ENCODE results near the gene SLC35F3. TPM values are rescaled to one million over a fixed set of nuclear protein-coding genes. Genes with fewer than 3 reads are reported as not detected.

Gene SLC35F3
- total RNA-seq, 1 experiment from 2014 or later = 22.7 TPM

- intact Hi-C loops (cut with micrococcal nuclease; ENCODE audit: unreplicated experiment) = no loop called here
- Histone ChIP-seq H3K36me3 (ENCODE audit: insufficient read depth, low read length, poor library complexity, severe bottlenecking) (no peaks in the 10 kb centered on the region), H3K27me3 (replicated peaks; ENCODE audit: insufficient read depth, low read depth, low read length, poor library complexity) (no peaks in the 10 kb centered on the region), H3K4me3 (ENCODE audit: low read depth, low read length, poor library complexity, severe bottlenecking) (no peak overlapping the region), H3K4me1 (ENCODE audit: insufficient read depth, low read length, poor library complexity, severe bottlenecking) (peaks cover 18% of the 10 kb centered on the region), H3K9me3 (ENCODE audit: low read depth, low read length, poor library complexity, severe bottlenecking) (peaks cover 16% of the 10 kb centered on the region), H3K27ac (ENCODE audit: low read depth, low read length, poor library complexity, severe bottlenecking) (peak overlapping the region; percentile 10)
- POLR2A ChIA-PET (ENCODE audit: low non-redundant PET) = no interaction called here
- no TSS peak for BruUV-seq (replicated peaks)
- CTCF ChIA-PET = no interaction called here
- peak; percentile 64 for DNase-seq (ENCODE audit: low spot score)
- TF ChIP-seq CTCF (conservative IDR thresholded peaks at IDR 0.05; ENCODE audit: low read depth, low read length) (no peak), EZH2 (IDR thresholded peaks at IDR 0.05; ENCODE audit: borderline replicate concordance, low read depth, low read length, poor library complexity, severe bottlenecking) (no peak)
Observed at GRCh38 chr1:234288946-234289345, 384.5 kb downstream of the SLC35F3 start.

DNA sequence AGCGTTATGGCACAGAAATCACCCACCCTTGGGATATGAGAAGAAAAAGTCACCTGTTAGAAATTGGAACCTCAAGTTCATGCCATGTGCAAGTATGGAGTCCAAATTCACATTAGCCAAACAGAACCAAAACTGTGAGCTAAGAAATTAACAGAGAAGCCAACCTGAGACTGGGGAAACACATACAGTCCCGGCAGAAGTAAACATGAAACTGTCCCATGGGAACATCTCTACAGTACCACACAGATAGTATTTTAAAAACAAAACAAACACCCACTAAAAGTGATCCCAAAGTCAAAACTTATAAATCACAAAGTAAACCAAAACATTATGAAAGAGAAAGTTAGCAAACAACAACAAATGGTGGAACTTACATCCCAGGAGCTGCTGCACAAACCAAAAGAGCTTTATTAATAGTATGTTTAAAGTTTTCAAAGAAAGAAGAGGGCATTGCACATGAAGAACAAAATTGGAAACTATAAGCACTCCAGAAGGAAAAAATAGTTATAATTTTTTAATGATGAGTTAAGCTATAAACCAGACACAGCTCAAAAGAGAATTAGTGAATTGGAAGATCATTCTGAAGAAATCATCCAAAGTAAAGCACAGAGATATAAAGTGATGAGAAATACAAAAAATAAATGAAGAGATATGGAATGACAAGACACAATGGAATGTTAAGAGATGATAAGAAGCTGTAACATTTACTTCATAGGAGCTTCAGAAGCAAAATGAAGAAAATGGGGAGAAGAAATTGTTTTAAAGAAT is 385.2 kb downstream of the SLC35F3 start:
- Histone ChIP-seq H3K36me3 (ENCODE audit: insufficient read depth, low read length, poor library complexity, severe bottlenecking) (no peaks in the 10 kb centered on the region), H3K27me3 (replicated peaks; ENCODE audit: insufficient read depth, low read depth, low read length, poor library complexity) (no peaks in the 10 kb centered on the region), H3K4me3 (ENCODE audit: low read depth, low read length, poor library complexity, severe bottlenecking) (no peak overlapping the region), H3K27ac (ENCODE audit: low read depth, low read length, poor library complexity, severe bottlenecking) (peak overlapping the region; percentile 10), H3K9me3 (ENCODE audit: low read depth, low read length, poor library complexity, severe bottlenecking) (peaks cover 16% of the 10 kb centered on the region), H3K4me1 (ENCODE audit: insufficient read depth, low read length, poor library complexity, severe bottlenecking) (peaks cover 22% of the 10 kb centered on the region)
- BruUV-seq (replicated peaks) = TSS peak; percentile 7
- no peak for TF ChIP-seq EZH2 (IDR thresholded peaks at IDR 0.05; ENCODE audit: borderline replicate concordance, low read depth, low read length, poor library complexity, severe bottlenecking)
- TF ChIP-seq CTCF (conservative IDR thresholded peaks at IDR 0.05; ENCODE audit: low read depth, low read length) = no peak
- CTCF ChIA-PET = no interaction called here
- no peak for DNase-seq (ENCODE audit: low spot score)
- intact Hi-C loops (cut with micrococcal nuclease; ENCODE audit: unreplicated experiment) = no loop called here
- POLR2A ChIA-PET (ENCODE audit: low non-redundant PET) = no interaction called here

GRCh38 chr1:234292011-234292410 is 387.5 kb downstream of the SLC35F3 start:
- ChIA-PET POLR2A (ENCODE audit: low non-redundant PET) (no interaction called here), CTCF (no interaction called here)
- TF ChIP-seq EZH2 (IDR thresholded peaks at IDR 0.05; ENCODE audit: borderline replicate concordance, low read depth, low read length, poor library complexity, severe bottlenecking) = no peak
- BruUV-seq (replicated peaks) = no TSS peak
- Histone ChIP-seq H3K36me3 (ENCODE audit: insufficient read depth, low read length, poor library complexity, severe bottlenecking) (no peaks in the 10 kb centered on the region), H3K27ac (ENCODE audit: low read depth, low read length, poor library complexity, severe bottlenecking) (no peak overlapping the region), H3K4me1 (ENCODE audit: insufficient read depth, low read length, poor library complexity, severe bottlenecking) (peaks cover 22% of the 10 kb centered on the region), H3K9me3 (ENCODE audit: low read depth, low read length, poor library complexity, severe bottlenecking) (peaks cover 16% of the 10 kb centered on the region), H3K4me3 (ENCODE audit: low read depth, low read length, poor library complexity, severe bottlenecking) (no peak overlapping the region), H3K27me3 (replicated peaks; ENCODE audit: insufficient read depth, low read depth, low read length, poor library complexity) (no peaks in the 10 kb centered on the region)
- intact Hi-C loops (cut with micrococcal nuclease; ENCODE audit: unreplicated experiment) = no loop called here
- no peak for DNase-seq (ENCODE audit: low spot score)

- BruUV-seq (replicated peaks) = no TSS peak
- POLR2A ChIA-PET (ENCODE audit: low non-redundant PET) = no interaction called here
- CTCF ChIA-PET = no interaction called here
Observed at GRCh38 chr1:234292548-234292947, 388.1 kb downstream of the SLC35F3 start.

More at GRCh38 chr1:234292548-234292947, 388.1 kb downstream of the SLC35F3 start:
- Histone ChIP-seq H3K4me3 (ENCODE audit: low read depth, low read length, poor library complexity, severe bottlenecking) (no peak overlapping the region), H3K4me1 (ENCODE audit: insufficient read depth, low read length, poor library complexity, severe bottlenecking) (peaks cover 22% of the 10 kb centered on the region), H3K27me3 (replicated peaks; ENCODE audit: insufficient read depth, low read depth, low read length, poor library complexity) (no peaks in the 10 kb centered on the region), H3K9me3 (ENCODE audit: low read depth, low read length, poor library complexity, severe bottlenecking) (peaks cover 16% of the 10 kb centered on the region), H3K36me3 (ENCODE audit: insufficient read depth, low read length, poor library complexity, severe bottlenecking) (no peaks in the 10 kb centered on the region), H3K27ac (ENCODE audit: low read depth, low read length, poor library complexity, severe bottlenecking) (no peak overlapping the region)
- intact Hi-C loops (cut with micrococcal nuclease; ENCODE audit: unreplicated experiment) = no loop called here
- no peak for TF ChIP-seq CTCF (conservative IDR thresholded peaks at IDR 0.05; ENCODE audit: low read depth, low read length)
- no peak for TF ChIP-seq EZH2 (IDR thresholded peaks at IDR 0.05; ENCODE audit: borderline replicate concordance, low read depth, low read length, poor library complexity, severe bottlenecking)
- no peak for DNase-seq (ENCODE audit: low spot score)
